HEK293 (cell line): ENCODE measurements around the gene RAI14.

ENCODE experiments used
- BCL11B ChIP-seq: fragments of 450-650 bp; formaldehyde crosslinking; IDR thresholded peaks from 2 replicates; pipeline ENCODE4 v1.5.1; 2016; ENCODE audit warnings: low read depth, missing biosample characterization, missing genetic modification characterization
- GLIS2 ChIP-seq: fragments of 450-650 bp; formaldehyde crosslinking; IDR thresholded peaks from 2 replicates; pipeline ENCODE4 v1.5.1; 2016; ENCODE audit warnings: missing biosample characterization, missing genetic modification characterization
- HOXA7 ChIP-seq: sonication (generic); formaldehyde crosslinking; IDR thresholded peaks from 2 replicates; pipeline ENCODE4 v1.8.1; 2022; ENCODE audit warnings: missing genetic modification reagents, borderline replicate concordance
- HOXC10 ChIP-seq: sonication (generic); formaldehyde crosslinking; IDR thresholded peaks from 2 replicates; pipeline ENCODE4 v1.8.1; 2023; ENCODE audit warnings: mild to moderate bottlenecking, missing genetic modification reagents
- HOXD13 ChIP-seq: sonication (generic); formaldehyde crosslinking; IDR thresholded peaks from 2 replicates; pipeline ENCODE4 v1.8.0; 2022; ENCODE audit warnings: missing genetic modification reagents, borderline replicate concordance
- SCRT1 ChIP-seq: fragments of 450-650 bp; formaldehyde crosslinking; IDR thresholded peaks from 2 replicates; pipeline ENCODE4 v1.5.1; 2016; ENCODE audit warnings: missing biosample characterization, missing genetic modification characterization, borderline replicate concordance
- SCRT2 ChIP-seq: fragments of 450-650 bp; formaldehyde crosslinking; IDR thresholded peaks from 2 replicates; pipeline ENCODE4 v1.5.1; 2016; ENCODE audit warnings: missing biosample characterization, missing genetic modification characterization
- SP7 ChIP-seq: fragments of 450-650 bp; formaldehyde crosslinking; IDR thresholded peaks from 2 replicates; pipeline ENCODE4 v1.5.1; 2016; ENCODE audit warnings: missing biosample characterization, missing genetic modification characterization
- ZNF112 ChIP-seq: fragments of 450-650 bp; formaldehyde crosslinking; IDR thresholded peaks from 2 replicates; pipeline ENCODE4 v1.5.0; 2017; ENCODE audit warnings: missing biosample characterization, missing genetic modification characterization
- ZNF138 ChIP-seq: fragments of 450-650 bp; formaldehyde crosslinking; IDR thresholded peaks from 2 replicates; pipeline ENCODE4 v1.5.1; 2016; ENCODE audit warnings: missing biosample characterization, missing genetic modification characterization, borderline replicate concordance
- ZNF140 ChIP-seq: fragments of 450-650 bp; formaldehyde crosslinking; IDR thresholded peaks from 2 replicates; pipeline ENCODE4 v1.5.1; 2016; ENCODE audit warnings: missing biosample characterization, missing genetic modification characterization
- ZNF16 ChIP-seq: fragments of 450-650 bp; formaldehyde crosslinking; IDR thresholded peaks from 2 replicates; pipeline ENCODE4 v1.5.1; 2016; ENCODE audit warnings: low read depth, missing biosample characterization, missing genetic modification characterization
- ZNF175 ChIP-seq: fragments of 450-650 bp; formaldehyde crosslinking; IDR thresholded peaks from 2 replicates; pipeline ENCODE4 v1.5.1; 2016; ENCODE audit warnings: missing biosample characterization, missing genetic modification characterization
- ZNF221 ChIP-seq: fragments of 450-650 bp; formaldehyde crosslinking; IDR thresholded peaks from 2 replicates; pipeline ENCODE4 v1.5.1; 2017; ENCODE audit warnings: missing biosample characterization, missing genetic modification characterization, borderline replicate concordance
- ZNF302 ChIP-seq: fragments of 450-650 bp; formaldehyde crosslinking; IDR thresholded peaks from 2 replicates; pipeline ENCODE4 v1.5.1; 2016; ENCODE audit warnings: missing biosample characterization, missing genetic modification characterization, low read depth
- ZNF501 ChIP-seq: fragments of 450-650 bp; formaldehyde crosslinking; IDR thresholded peaks from 2 replicates; pipeline ENCODE4 v1.5.1; 2016; ENCODE audit warnings: missing biosample characterization, missing genetic modification characterization
- ZNF510 ChIP-seq: fragments of 450-650 bp; formaldehyde crosslinking; IDR thresholded peaks from 2 replicates; pipeline ENCODE4 v1.5.1; 2018; ENCODE audit warnings: mild to moderate bottlenecking, missing genetic modification characterization, missing biosample characterization; ENCODE audit not compliant: insufficient replicate concordance
- ZNF560 ChIP-seq: fragments of 450-650 bp; formaldehyde crosslinking; IDR thresholded peaks from 2 replicates; pipeline ENCODE4 v1.5.1; 2017; ENCODE audit warnings: missing biosample characterization, missing genetic modification characterization, borderline replicate concordance
- ZNF561 ChIP-seq: fragments of 450-650 bp; IDR thresholded peaks from 2 replicates; pipeline ENCODE4 v1.5.1; 2018; ENCODE audit warnings: missing biosample characterization, missing genetic modification characterization, borderline replicate concordance
- ZNF76 ChIP-seq: fragments of 450-650 bp; formaldehyde crosslinking; IDR thresholded peaks from 2 replicates; pipeline ENCODE4; 2016; ENCODE audit warnings: low read depth, missing biosample characterization, missing genetic modification characterization, borderline replicate concordance
- ZNF776 ChIP-seq: fragments of 450-650 bp; formaldehyde crosslinking; IDR thresholded peaks from 2 replicates; pipeline ENCODE4 v1.5.0; 2017; ENCODE audit warnings: missing biosample characterization, missing genetic modification characterization, borderline replicate concordance
- ZXDB ChIP-seq: fragments of 450-650 bp; formaldehyde crosslinking; IDR thresholded peaks from 2 replicates; pipeline ENCODE4 v1.5.1; 2016; ENCODE audit warnings: missing biosample characterization, missing genetic modification characterization
- TF ChIP-seq, protein P1 (sequence below): fragments of 450-650 bp; IDR thresholded peaks from 2 replicates; pipeline ENCODE4 v1.5.1; 2018; ENCODE audit warnings: missing biosample characterization, mild to moderate bottlenecking, missing genetic modification characterization
- TF ChIP-seq, protein P2 (sequence below): fragments of 450-650 bp; formaldehyde crosslinking; IDR thresholded peaks from 2 replicates; pipeline ENCODE4 v1.5.1; 2016; ENCODE audit warnings: missing biosample characterization, missing genetic modification characterization
- TF ChIP-seq, protein P3 (sequence below): fragments of 450-650 bp; IDR thresholded peaks from 2 replicates; pipeline ENCODE4 v1.5.1; 2018; ENCODE audit warnings: missing biosample characterization, missing genetic modification characterization
- TF ChIP-seq, protein P4 (sequence below): fragments of 450-650 bp; formaldehyde crosslinking; IDR thresholded peaks from 2 replicates; pipeline ENCODE4 v1.5.1; 2016; ENCODE audit warnings: missing biosample characterization, missing genetic modification characterization
- TF ChIP-seq, protein P5 (sequence below): fragments of 450-650 bp; formaldehyde crosslinking; IDR thresholded peaks from 2 replicates; pipeline ENCODE4 v1.5.1; 2016; ENCODE audit warnings: missing biosample characterization, missing genetic modification characterization
- TF ChIP-seq, protein P6 (sequence below): fragments of 450-650 bp; formaldehyde crosslinking; IDR thresholded peaks from 2 replicates; pipeline ENCODE4; 2016; ENCODE audit warnings: missing biosample characterization, missing genetic modification characterization

The RAI14 gene

DNA sequence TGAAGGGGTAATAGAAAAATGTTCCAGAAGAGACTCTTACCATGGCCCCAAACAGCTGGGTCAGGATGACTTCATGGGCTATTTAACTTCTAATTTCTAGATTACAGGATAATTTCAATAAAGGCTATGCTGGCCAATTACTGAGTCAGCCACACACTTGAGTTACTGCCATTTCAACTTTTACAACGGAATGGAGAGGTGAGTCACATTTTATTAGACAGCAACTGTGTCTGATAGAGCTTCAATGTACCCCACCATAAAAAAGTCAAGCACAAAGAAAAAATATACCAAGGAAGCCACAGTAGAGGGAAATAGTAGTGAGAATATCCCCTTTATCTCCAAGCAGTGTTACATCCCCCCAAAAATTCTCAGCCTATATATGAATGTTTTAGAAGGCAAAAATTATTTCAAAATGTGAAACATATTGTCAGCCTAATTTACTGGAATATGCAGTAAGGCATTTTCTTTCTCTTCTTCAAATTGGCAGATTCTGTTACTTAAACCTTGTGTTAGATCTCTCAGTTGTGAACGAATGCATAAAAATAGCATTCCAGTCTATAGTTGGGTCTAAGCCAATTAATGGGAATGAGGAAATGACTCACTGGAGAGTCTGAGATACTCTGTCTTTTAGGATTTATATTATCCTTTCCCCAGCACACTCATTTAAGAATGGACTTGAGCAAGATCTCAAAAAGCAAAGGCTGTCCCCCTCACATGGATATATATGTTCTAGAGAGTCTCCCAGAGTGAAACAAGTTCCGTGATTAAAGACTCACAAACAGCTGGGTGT is 47.1 kb upstream of the RAI14 start (continued):
- TF ChIP-seq, protein P1, sequence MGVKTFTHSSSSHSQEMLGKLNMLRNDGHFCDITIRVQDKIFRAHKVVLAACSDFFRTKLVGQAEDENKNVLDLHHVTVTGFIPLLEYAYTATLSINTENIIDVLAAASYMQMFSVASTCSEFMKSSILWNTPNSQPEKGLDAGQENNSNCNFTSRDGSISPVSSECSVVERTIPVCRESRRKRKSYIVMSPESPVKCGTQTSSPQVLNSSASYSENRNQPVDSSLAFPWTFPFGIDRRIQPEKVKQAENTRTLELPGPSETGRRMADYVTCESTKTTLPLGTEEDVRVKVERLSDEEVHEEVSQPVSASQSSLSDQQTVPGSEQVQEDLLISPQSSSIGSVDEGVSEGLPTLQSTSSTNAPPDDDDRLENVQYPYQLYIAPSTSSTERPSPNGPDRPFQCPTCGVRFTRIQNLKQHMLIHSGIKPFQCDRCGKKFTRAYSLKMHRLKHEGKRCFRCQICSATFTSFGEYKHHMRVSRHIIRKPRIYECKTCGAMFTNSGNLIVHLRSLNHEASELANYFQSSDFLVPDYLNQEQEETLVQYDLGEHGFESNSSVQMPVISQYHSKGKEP (tag by site-specific recombination) = peak; percentile 61
- TF ChIP-seq ZNF561 (tag by site-specific recombination) = peak; percentile 90
- no peak for TF ChIP-seq HOXA7 (CRISPR knock-in tag)
- no peak for TF ChIP-seq ZNF112 (tag by site-specific recombination)
- TF ChIP-seq ZNF76 (tag by site-specific recombination) = no peak
- TF ChIP-seq SCRT2 (tag by site-specific recombination) = no peak
- peak; percentile 59; the same call in 1 of the 2 replicates for TF ChIP-seq ZNF501
- no peak for TF ChIP-seq ZNF138 (tag by site-specific recombination)
- TF ChIP-seq, protein P2, sequence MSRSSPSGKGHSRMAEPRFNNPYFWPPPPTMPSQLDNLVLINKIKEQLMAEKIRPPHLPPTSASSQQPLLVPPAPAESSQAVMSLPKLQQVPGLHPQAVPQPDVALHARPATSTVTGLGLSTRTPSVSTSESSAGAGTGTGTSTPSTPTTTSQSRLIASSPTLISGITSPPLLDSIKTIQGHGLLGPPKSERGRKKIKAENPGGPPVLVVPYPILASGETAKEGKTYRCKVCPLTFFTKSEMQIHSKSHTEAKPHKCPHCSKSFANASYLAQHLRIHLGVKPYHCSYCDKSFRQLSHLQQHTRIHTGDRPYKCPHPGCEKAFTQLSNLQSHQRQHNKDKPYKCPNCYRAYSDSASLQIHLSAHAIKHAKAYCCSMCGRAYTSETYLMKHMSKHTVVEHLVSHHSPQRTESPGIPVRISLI (tag by site-specific recombination) = peak; percentile 96
- TF ChIP-seq ZXDB (tag by site-specific recombination) = peak; percentile 95
- TF ChIP-seq ZNF510 (tag by site-specific recombination) = peak; percentile 34
- TF ChIP-seq HOXD13 = peak; percentile 97
- TF ChIP-seq BCL11B (tag by site-specific recombination) = no peak
- TF ChIP-seq ZNF140 (tag by site-specific recombination) = no peak
- TF ChIP-seq ZNF302 = no peak
- no peak for TF ChIP-seq ZNF776 (tag by site-specific recombination)
- no peak for TF ChIP-seq GLIS2 (tag by site-specific recombination)
- no peak for TF ChIP-seq HOXC10 (CRISPR knock-in tag)
- TF ChIP-seq, protein P3, sequence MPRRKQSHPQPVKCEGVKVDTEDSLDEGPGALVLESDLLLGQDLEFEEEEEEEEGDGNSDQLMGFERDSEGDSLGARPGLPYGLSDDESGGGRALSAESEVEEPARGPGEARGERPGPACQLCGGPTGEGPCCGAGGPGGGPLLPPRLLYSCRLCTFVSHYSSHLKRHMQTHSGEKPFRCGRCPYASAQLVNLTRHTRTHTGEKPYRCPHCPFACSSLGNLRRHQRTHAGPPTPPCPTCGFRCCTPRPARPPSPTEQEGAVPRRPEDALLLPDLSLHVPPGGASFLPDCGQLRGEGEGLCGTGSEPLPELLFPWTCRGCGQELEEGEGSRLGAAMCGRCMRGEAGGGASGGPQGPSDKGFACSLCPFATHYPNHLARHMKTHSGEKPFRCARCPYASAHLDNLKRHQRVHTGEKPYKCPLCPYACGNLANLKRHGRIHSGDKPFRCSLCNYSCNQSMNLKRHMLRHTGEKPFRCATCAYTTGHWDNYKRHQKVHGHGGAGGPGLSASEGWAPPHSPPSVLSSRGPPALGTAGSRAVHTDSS = peak; percentile 45; the same call in 1 of the 2 replicates
- TF ChIP-seq, protein P4, sequence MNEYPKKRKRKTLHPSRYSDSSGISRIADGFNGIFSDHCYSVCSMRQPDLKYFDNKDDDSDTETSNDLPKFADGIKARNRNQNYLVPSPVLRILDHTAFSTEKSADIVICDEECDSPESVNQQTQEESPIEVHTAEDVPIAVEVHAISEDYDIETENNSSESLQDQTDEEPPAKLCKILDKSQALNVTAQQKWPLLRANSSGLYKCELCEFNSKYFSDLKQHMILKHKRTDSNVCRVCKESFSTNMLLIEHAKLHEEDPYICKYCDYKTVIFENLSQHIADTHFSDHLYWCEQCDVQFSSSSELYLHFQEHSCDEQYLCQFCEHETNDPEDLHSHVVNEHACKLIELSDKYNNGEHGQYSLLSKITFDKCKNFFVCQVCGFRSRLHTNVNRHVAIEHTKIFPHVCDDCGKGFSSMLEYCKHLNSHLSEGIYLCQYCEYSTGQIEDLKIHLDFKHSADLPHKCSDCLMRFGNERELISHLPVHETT (tag by site-specific recombination) = peak; percentile 85; the same call in 1 of the 2 replicates
- no peak for TF ChIP-seq ZNF175 (tag by site-specific recombination)
- no peak for TF ChIP-seq ZNF221 (tag by site-specific recombination)
- no peak for TF ChIP-seq ZNF560 (tag by site-specific recombination)
- TF ChIP-seq, protein P5, sequence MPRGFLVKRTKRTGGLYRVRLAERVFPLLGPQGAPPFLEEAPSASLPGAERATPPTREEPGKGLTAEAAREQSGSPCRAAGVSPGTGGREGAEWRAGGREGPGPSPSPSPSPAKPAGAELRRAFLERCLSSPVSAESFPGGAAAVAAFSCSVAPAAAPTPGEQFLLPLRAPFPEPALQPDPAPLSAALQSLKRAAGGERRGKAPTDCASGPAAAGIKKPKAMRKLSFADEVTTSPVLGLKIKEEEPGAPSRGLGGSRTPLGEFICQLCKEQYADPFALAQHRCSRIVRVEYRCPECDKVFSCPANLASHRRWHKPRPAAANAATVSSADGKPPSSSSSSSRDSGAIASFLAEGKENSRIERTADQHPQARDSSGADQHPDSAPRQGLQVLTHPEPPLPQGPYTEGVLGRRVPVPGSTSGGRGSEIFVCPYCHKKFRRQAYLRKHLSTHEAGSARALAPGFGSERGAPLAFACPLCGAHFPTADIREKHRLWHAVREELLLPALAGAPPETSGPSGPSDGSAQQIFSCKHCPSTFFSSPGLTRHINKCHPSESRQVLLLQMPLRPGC (tag by site-specific recombination) = peak; percentile 98
- TF ChIP-seq ZNF16 (tag by site-specific recombination) = no peak
- TF ChIP-seq SP7 (tag by site-specific recombination) = peak; percentile 98
- no peak for TF ChIP-seq SCRT1 (tag by site-specific recombination)
- TF ChIP-seq, protein P6, sequence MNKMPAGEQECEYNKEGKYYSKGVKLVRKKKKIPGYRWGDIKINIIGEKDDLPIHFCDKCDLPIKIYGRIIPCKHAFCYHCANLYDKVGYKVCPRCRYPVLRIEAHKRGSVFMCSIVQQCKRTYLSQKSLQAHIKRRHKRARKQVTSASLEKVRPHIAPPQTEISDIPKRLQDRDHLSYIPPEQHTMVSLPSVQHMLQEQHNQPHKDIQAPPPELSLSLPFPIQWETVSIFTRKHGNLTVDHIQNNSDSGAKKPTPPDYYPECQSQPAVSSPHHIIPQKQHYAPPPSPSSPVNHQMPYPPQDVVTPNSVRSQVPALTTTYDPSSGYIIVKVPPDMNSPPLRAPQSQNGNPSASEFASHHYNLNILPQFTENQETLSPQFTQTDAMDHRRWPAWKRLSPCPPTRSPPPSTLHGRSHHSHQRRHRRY (tag by site-specific recombination) = no peak
